Inflammatory macrophage treated with lipopolysaccharide for 1 hour (primary cell): ENCODE measurements around the gene USP13.

Experiments
- DNase-seq, 2 donors: peaks; one replicate each; pipeline ENCODE4 v3.0.0-alpha.2; 2020 to 2022

The USP13 gene

DNA sequence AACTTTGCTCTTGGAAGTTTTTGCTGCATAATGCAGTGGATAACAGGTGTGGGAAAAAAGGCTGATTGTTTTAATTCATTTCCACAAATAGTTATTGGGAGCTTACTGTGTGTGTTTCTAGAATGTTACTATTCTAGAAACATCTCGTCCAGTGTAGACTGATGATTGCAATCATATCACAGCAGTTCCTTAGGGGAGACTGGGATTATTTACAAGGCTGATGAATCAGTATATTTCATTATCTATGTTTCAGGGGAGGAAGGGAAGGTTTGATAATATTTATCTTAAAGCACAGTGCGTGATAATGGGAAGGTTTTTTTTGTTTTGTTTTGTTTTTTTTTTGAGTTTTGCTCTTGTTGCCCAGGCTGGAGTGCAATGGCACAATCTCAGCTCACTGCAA, 2.4 kb downstream of the USP13 start:
- no peak for DNase-seq

DNA sequence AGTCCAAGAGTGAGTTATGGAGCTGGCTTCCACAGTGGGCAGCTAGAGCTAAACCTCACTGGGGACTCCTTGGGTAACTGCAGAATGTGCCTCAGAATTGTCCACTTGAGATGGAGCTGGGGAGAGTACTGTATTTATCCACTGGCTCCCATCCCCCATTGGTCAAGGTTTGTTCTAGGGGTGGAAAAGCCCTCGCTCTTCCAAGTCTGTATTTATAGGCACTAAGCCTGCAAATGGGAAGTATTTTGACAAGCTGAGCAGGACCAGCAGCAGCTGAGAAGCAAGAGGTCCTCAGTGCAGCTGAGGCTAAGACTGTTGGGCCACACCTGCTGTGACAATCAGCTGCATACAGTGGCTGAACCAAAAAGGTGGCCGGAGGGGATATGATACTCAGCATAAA, 5.8 kb downstream of the USP13 start:
- no peak for DNase-seq

DNA sequence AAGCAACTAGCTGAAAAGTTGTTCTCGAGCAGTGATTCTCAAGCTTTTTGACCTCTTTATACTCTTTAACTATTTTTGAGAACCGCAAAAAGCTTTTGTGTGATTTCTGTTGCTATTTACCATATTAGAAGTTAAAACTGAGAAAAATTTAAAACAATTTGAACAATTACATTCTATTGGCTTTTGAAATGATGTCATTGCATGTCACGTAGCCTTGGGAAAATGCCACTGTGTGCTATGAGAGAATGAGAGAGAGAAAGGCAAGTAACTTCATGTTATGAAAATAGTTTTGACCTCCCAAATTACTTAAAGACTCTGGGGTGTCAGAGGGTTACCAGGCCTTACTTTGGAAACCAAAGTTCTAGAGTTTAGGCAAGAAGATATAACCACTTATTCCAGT, 8.0 kb downstream of the USP13 start:
- no peak for DNase-seq

DNA sequence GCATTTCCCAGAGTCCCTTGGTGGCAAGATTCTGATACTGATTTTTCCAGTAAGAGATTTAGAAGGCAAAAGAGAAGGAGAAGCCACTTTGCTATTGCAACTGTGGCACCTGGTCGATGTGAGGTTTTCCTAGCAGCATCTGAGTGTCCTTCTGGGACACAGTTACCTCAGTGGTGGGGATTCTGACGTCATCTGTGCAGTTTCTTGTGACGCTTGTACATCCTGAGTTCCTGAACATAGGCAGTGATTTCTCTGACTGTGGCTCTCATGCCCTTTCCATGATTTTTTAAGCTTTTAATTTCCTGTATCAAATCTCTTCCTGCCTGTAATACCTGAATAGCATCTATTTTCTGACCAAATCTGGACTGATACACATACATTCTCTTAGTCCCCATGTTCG, 8.9 kb downstream of the USP13 start:
- no peak for DNase-seq

DNA sequence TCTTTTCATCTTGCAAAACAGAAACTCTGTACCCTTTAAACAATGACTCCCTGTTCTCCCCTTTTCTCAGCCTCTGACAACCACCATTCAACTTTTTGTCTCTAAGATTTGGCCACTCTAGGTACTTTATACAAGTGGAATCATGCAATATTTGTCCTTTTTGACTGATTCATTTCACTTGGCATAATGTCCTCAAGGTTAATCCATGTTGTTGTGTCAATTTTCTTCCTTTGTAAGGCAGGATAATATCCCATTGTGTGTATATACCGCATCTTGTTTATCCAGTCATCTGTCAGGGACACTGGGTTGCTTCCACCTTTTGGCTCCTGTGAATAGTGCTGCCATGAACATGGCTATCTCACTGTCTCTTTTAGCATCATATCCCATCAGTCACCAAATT, 10.3 kb downstream of the USP13 start:
- DNase-seq, result no peak

DNA sequence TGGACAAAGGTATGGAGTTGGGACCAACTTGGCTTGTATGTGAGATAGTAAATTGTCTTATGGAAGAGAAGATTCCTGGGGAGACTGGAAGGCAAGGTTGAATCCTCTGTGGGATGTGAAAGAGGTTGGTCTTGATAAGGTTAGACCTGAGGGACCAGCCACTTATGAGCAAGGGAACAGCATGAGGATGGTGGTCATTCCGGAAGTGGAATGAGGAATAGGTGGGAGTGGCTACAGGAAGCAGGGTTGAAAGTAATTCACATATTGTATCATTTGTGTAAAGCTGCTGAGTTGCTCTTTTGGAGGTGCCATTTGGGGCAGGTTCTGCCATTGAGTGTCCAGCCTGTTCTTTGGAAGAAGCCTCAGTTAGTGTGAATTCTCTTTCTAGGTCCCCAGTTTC, 13.2 kb downstream of the USP13 start:
- DNase-seq, result no peak

DNA sequence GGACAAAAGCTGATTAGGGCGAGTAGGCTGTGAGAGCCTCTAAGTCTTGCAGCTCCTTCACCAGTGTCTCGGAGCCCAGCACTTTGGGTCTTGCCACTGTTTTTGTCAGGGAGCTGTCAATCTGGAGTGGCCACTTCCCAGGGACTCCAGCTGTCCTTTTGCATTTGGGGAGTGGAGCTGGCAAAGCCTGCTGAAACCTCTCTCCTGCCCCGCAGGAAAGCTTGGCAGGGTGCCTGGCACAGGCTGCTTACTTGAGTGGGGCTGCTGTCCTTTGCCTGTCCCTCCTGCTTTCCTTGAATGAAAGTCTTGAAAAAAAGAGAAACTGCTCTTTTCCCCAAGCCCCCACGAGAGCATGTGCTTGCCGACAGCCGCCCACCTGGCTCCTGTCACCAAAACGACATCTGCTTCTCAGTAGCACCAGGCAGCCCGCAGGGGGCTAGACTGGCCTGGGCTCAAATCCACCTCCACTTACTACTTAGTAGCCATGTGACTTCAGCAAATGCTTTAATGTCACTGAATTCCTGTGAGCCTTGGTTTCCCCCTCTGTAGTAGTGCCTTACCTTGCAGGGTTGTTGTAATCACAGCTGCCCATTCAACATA, 13.7 kb downstream of the USP13 start:
- DNase-seq, result no peak

DNA sequence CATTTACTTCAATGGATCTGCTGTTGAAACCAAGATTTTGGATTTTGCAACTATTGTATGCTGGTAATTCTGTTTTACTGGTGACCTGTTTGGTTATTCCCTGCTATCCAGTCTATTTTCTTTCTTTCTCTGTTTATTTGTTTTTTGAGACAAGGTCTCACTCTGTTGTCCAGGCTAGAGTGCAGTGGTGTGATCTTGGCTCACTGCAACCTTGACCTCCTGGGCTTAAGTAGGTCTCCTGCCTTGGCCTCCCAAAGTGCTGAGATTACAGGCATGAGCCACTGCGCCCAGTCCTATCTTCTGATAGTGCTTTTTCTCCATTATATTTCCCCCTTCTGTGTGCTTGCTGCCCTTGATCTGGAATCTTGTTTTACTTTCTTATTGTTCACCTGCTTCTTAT, 15.6 kb downstream of the USP13 start:
- DNase-seq, result no peak

DNA sequence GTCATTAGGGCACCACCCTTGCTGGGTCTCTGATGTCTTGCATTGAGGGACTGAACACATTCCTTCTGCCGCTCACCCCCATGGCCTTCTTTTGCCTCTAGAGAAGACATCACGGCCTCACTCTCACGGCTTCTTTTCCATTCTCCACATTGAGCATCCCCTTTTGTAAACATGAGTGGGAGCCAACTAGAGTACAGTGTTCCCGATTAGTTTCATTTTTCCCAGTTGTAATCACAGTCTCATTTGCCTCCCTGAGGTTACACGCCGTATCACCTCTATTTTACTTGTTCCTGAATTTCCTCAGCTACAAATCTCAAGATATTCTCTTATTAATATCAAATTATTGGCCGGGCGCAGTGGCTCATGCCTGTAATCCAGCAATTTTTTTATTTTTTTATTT, 17.5 kb downstream of the USP13 start:
- DNase-seq, result no peak

DNA sequence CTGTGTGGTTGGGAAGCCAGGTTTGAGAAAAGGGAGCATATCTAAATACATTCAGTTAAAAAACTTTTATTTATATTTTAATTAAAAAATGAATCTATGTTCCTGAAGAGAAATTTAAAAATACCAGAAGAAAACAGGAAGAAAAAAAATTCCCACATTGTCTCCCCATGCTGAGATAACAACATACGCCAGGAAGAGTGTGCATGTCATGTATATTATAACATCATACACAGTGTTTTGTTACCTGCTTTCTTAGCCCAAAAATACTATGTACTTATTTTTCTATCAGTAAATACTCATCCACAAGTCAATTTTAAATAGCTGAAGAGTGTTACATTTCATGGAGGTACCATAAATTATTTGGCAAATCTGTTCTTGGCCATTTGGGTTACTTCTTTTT, 18.5 kb downstream of the USP13 start:
- no peak for DNase-seq

DNA sequence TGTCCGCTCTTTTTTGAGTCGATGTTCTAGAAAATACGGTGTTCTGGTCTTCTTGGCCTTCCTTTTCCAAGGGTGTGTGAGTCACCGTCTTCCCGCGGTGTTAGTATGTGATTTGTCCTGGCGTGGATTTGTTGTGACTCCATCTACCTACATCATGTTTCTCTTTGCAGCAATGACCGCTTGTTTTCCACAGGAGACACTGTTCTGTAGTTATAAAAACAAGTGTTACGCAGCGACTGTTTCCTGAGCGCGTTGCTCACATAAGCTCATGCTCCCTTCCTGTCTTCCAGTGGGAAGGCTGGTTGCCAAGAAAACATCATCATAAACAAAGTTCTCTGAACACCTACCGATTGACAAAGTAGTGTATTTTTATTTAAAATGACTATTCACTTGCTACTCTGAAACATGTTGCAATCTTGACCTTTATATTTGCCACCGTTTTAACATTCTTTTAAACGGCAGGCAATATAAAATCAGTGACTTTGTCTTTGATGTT, 19.0 kb downstream of the USP13 start:
- no peak for DNase-seq

DNA sequence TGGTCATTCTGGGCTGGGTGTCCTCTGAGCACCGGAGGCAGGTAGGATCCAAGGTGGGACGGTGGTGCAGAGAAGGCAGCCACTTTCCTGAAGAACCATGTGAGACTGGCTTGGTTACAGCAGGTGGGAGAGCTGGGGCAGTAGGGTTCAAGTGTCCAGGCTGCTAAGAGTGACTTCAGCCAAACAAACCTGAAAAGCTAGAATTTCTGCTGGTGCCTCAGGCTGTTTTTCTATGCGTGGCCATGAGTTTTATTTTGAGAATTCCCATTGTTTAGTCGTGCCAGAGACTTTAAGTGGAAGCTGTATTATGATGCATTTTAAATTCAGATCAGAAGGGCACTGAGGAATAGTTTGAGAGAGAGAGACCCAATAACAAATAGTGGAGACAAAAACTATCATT, 20.1 kb downstream of the USP13 start:
- no peak for DNase-seq

DNA sequence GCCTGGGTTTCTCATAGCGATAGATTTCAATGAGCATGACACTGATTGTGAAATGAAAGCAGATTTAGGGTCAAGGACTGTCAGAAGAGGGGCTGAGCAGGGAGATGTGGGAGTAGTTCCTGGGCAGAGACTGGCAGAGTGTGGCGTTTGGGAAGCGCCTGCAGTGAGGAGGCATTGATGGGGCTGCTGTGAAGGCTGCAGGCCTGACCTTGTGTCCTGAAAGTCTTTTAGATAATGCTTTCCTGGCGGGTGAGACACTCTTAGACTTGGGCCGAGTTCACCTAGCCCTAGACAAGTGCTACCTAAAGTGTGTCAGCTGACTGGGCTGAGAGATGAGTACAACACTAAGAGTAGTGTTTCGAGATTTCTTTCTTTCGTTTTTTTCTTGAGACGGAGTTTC, 20.7 kb downstream of the USP13 start:
- no peak for DNase-seq

DNA sequence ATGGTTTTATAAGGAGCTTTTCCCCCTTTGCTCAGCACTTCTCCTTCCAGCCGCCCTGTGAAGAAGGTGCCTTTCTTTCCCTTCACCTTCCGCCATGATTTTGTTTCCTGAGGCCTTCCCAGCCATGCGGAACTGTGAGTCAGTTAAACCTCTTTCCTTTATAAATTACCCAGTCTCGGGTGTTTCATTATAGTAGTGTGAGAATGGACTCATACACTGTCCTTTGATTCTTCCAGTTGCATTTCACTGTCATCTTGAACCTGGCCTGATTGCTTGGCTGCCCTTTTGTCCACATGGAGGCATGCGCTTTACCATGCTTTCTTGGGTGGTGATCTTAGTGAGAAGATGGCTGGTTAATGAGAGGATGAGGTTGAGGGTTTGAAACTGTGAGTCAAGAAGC, 23.2 kb downstream of the USP13 start:
- DNase-seq, result no peak

DNA sequence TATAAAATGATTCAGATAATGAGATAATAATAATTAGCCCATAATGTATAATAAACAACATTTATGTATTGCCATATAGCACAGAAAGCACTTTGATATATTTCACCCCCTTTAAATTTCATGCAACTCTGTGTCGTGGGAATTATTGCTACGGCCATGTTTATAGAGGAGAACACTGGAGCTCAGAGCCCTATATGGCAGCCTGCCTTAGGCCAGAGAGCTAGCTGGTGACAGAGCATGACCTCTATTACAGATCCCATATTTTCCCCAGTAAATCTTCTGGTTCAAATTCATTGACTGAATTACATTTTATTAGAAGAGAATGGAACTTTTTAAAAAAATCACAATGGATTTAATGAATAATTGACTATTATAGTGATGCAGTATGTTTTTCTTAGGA, 25.0 kb downstream of the USP13 start:
- DNase-seq, result no peak

DNA sequence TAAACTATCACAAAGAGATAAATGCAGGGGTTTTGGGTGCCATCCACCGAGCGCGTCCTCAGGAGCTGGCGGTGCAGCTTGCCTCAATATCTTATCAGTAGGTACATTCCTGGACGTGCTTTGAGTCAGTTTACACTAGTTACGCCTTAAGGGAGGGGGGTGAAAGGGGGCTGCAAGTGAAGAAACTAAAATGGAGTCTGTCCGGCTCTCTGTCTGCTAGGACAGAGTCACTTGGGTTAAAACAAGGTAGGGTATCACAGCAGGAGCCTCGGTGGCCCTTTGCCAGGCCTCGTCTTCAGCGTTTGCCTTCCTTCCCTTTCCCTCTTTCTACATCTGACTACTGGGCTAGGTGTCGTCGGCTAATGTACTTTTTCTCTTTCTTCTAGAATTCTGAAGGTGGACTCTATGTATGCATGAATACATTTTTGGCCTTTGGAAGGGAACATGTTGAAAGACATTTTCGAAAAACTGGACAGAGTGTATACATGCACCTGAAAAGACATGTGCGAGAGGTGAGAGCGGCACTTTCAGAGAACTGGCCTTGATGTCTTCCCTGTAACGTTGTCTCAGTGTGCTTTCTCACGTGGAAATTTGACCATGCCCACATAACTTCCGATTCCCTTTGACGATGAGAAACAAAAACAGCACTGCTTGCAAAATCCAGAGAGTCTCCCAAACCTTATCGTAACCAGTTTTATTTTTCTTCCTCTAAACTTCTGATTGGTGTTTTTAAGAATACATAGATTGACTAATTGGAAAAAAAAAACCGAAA, 28.8 kb downstream of the USP13 start:
- DNase-seq, result peak in 1 of 2 donors; percentile 12

DNA sequence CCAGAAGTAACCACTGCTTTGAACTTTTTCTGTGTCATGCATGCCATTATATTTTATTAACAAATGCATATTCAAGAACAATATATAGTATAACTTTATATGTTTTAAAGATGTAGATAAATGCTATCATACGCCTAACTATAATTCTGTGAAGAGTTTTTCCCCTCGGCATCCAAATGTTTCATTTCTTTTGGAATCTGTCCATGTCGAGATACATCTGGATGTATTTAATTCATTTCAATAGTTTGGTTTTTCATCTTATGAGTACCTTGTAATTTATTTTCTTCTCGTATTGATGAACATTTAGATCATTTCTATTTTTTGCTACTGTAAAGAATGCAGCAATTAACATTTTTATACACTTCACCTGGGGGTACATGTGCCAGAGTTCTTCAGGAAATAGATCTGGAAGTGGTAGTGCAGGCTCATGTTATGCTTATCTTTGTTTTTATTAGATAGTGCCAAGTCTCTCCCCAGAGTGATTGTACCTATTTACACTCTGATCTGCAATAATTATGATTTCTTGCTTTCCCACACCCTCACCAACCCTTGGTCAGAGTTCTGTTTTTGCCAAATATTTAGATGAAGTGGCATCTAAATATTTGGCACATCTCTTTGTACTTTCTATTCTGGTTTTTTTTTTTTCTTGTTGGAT, 29.7 kb downstream of the USP13 start:
- no peak for DNase-seq

DNA sequence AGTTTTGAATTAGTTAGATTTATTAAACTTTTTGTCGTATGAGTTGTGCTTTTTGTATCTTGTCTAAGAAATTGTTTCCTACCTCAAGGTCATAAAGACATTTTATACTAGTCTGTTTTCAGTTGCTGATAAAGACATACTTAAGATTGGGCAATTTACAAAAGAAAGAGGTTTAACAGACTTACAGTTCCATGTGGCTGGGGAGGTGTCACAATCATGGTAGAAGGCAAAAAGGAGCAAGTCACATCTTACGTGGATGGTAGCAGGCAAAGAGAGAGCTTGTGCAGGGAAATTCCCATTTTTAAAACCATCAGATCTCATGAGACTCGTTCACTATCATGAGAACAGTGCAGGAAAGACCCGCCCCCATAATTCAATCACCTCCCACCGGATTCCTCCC, 30.4 kb downstream of the USP13 start:
- DNase-seq, result peak in 1 of 2 donors; percentile 32

DNA sequence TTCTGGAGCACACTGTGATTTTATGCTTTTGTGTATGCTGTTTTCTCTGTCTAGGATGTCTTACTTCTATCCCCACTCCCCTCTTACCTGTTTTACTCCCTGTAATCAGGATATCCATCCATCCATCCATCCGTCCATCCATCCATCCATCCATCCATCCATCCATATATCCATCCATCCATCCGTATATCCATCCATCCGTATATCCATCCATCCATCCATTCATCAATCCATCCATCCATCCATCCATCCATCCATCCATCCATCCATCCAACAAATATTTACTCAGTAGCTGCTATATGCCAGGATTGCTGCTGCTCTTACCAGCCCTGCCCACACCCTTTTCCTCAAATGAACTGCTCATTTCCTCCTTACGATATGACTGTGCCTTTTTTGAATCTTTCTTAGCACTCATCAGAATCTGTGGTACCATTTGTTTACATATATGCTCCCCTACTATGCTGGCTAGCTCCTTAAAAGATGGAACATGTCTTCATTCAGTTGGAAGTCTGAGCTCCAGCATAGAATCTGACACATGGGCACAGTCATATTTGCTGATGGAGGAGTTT, 35.2 kb downstream of the USP13 start:
- DNase-seq, result no peak

DNA sequence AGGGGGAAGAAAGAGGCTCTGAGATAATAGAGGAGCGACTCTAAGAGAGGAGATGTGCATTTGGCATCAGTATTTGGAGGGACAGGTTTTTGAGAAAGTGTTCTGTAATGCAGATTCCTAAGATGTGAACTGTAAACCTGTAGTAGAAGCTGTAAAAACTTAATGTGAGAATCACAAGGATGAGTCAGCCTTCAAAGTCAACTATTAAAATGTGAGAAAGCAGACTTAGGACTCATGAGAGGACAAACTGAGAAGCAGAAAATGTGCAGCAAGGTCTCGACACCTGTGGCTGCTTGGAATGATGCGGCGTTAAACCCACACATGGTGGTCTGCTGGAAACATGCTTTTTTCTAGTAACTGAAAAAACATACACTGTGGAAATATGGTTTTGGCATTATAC, 36.0 kb downstream of the USP13 start:
- no peak for DNase-seq

DNA sequence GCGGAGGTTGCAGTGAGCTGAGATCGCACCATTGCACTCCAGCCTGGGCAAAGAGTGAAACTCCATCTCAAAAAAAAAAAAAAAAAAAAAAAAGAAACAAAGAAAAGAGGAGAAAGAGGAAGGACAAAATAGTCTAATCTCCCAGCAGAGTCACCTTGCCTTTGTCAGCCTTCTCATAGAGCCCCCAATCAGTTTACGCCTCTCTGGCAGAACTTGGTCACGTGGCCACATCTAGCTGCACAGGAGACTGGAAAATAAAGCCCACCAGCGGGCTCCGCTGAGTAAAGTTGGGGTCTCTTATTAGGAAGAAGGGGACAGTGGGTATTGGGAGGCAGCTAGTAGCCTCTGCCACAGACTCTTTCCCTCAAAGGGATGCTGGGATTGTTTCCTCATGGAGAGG, 41.9 kb downstream of the USP13 start:
- no peak for DNase-seq

DNA sequence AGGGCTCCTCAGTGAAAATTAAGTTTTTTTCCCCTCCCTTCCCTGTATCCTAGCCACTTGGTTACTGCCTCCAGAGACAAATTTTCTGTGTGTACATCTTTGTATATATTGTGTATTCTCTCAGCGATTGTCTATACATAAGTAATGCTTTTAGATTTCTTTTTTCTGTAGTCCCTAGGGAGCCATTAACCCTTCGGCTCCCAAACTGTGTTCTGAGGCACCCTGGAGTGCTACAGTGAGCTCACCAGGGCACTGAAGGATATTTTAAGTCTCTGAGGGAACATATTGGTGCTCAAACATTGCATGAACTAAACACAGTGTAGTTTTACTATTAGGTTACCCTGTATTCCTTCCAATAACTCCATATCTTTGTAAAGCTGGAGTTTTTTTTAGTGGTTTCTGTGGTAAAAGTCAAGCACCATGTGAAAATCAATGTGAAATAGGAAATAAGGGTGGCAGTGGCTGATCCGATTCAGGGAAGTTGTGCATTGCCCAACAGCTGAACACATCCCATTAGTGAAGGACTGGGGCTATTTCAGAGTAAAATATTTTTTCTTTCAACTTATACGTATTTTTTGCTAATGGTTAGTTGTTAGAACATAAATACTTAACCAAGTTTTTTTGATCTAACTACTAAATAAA, 43.0 kb downstream of the USP13 start:
- DNase-seq, result peak; percentile 88 to 94

DNA sequence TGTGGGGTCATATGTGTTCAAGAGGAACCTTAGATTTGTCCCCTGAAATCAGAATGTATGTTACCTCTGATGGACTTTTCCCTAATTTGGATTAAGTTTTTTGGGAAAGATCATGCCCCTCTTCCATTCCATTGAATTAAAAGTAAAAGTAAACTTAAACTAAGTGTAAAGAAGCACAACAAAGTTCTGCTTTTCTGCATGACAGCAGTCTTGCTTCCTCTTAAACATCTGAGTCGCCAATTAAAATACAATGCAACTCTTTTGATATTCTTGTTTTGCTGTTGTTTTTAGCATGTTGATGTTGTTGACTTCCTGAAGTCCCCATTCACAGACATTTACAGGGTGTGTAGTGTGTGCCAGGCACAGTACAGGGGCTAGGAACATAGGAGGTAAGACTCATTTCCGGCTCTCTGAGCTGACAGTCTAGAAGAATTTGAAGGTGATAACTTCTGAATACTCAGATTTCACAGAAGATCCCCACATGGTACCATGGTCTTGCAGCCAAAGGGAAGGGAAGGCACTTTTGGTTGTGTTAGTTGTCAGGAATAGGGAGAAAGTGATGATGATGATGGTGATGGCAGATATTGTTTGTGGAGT, 45.0 kb downstream of the USP13 start:
- DNase-seq, result peak; percentile 35 to 37
